ENCODE data around the gene HYAL3. TPM values are rescaled to one million over a fixed set of nuclear protein-coding genes. Genes with fewer than 3 reads are reported as not detected.
"Not testable (repeated sequence)": the region's sequence is repeated elsewhere in the genome, so short reads cannot be mapped to it uniquely, and the experiment has no call there.

Gene HYAL3
- total RNA-seq, 2 donors from 2014 or later, result 2.2 to 2.8 TPM

DNA sequence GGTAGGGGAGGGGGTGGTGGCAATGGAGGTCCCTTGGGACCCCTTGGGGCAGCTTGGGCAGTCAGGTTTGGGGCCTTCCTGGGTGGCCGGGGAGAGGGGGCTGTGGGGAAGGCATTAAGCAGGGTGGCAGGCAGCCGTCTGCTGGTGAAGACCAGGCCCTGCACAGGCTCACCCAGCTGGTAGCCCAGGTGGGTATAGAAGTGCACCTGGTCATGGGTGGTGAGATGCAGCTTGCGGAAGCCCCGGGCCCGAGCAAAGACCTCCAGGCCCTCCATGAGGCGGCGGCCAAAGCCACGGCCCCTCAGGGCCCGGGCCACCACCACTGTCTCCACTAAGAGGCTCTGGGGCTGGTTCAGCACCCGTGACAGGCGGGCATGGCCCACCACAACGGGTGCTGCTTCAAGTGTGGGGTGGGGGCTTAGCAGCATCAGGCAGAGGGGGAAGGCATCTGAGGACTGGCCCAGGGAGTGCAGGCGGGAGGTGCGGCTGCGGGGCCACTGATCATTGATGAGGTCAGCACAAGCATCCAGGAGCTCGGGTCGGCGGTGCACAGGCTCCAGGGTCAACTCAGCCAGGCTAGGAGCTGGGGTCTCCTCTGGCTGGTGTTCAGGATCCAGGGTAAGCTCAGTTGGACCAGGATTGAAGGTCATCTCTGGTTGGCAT, 2.4 kb downstream of the HYAL3 start:
- DNase-seq, result peak in 1 of 2 donors; percentile 22
- ATAC-seq, result no peak
- intact Hi-C loops (cut with DNase I, micrococcal nuclease), result no loop called here

- ATAC-seq, result no peak
- intact Hi-C loops (cut with DNase I, micrococcal nuclease), result no loop called here
- DNase-seq, result no peak
Measured at GRCh38 chr3:50295553-50296431, 3.4 kb downstream of the HYAL3 start.

DNA sequence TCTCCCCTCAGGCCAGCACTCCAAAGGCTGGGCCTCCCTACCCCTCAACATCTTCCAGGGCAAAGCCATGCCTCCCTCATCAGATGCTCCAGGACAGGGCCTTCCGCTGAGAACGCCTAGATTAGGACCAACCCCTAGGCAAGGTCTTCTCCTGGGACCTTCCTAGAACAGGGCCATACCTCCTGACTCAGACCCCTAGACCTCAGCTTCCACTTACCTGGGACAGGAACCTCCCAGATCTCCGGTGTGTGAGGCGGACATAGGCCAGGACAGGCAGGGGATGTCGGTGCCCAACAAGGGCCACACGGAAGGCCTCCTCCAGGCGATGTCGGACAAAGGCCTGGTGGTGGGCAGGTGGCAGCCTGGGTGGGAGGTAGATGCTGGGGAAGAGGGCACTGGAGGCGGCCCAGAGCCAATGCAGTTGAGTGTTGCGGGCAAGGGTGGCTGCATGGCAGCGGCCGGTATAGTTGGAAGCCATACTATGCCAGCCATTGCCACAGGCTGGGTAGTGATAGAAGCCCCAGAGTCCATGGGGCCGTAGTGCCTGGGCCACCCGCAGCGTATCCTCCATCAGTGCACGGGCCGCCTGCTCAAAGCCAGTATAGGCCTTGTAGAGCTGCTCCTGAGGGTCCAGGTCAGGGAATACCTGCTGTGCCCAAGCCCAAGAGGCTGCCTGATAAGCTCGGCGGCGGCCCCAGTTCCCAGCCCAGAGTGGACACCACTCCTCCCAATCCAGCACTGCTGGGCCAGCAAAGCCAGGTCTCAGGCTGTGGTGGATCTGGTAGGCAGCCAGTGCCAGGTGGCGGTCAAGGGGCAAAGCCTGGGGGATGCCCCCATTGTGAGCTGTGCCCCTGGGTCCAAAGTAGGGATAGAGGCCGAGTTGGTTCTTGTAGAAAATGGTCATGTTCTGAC, 4.5 kb downstream of the HYAL3 start:
- no peak for DNase-seq
- no peak for ATAC-seq

DNA sequence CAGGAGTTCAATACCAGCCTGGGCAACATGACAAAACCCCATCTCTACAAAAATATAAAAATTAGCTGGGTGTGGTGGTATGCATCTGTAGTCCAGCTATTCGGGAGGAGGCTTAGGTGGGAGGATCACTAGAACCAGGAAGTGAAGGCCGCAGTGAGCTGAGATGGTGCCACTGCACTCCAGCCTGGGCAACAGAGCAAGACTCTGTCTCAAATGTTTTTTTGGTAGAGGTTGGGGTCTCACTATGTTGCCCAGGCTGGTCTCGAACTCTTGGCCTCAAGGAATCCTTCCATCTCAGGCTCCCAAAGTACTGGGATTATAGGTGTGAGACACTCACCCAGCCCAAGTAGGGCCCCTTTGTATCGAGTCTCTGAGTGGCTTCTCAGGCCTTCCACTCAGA, 5.1 kb downstream of the HYAL3 start:
- ATAC-seq (no peak), DNase-seq (no peak)
- intact Hi-C loops (cut with DNase I, micrococcal nuclease), result no loop called here

More for the DNA sequence above, 4.5 kb downstream of the HYAL3 start:
- intact Hi-C loops (cut with DNase I, micrococcal nuclease), result no loop called here

DNA sequence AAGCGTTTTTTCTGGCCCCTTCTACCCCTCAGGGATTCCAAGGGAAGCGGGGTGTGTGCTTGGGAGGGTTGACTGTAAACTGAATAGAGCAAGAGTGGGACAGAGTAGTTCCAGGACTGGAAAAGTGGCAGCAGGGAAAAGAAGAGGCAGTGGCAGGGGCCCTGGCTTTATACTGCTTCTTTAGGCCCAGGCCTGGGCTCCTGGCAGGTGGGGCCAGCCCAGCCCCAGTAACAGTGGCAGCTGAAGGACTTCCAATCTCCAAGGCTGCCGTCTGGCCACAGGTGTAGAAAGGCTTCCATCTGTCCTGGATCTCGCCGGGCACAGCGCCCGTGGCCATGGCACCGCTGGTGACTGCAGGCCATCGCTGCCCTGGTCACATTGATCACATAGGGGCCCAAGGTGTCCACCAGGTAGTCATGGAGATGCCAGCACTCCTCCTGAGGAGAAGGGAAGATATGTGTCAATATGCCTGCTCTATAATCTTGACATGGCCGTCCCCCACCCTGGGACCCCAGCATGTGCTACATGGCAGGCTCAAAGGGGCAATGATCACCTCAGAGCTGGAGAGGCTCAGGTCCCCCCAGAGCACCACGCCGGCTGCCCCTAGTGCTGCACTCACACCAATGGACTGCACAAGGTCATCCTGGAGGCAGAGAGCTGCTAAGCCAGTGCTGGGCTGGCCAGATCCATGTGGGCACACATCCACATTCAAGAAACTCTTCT, 6.0 kb downstream of the HYAL3 start:
- DNase-seq, result no peak
- ATAC-seq, result no peak

DNA sequence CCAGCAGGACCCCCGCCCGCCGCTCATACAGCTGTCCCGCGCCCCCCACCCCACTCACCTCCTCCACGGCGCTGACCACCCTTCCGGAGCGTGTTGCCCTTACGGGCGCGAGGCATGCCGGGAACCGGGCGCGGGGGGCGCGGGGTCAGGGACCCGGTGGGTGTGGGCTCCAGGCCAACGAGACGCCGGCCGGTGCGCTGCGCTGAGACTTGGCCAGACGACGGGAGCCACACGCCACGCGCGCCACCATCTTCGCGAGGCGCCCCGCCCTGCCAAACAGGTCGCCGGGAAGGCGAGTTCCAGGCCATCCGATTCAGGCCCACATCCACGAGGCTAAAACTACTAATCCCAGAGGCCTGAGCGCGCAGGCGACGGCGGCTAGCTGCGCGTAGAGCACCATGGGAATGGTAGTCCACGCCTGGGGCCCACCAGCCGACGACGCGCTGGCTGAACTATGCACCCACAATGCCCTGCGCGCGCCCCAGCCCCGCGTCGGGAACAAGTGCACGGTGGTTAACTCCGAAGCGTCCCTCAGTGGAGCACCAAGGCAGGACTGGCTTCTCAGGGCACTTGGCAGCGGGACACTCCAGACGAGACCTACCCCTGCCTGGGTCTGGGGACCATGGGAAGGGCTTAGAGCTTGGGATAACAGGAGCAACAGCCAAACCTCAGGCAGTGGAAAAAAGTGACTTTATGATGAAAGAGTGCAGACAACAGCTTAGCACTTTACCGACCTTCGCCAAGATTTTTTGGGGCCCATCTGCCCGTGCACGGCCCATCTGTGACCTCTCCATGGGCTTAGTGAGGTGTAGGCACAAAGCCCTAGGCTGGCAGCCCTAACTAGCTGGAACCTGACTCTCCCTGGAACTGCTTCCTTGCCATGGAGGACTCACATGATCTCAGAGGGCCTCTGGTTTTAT, 6.8 kb downstream of the HYAL3 start, which contains the start of gene IFRD2:
Gene IFRD2 (minus strand): TSS at position 271 of the 920 bp plus-strand sequence. CDS start 155 bp downstream, at position 116.
- peak; percentile 88 for ATAC-seq
- intact Hi-C loops (cut with DNase I, micrococcal nuclease), result no loop called here
- DNase-seq, result peak; percentile 97 to 98

More for the DNA sequence above, 6.0 kb downstream of the HYAL3 start:
- intact Hi-C loops (cut with DNase I, micrococcal nuclease), result no loop called here

GRCh38 chr3:50290161-50290641, 9.0 kb downstream of the HYAL3 start:
- ATAC-seq, result no peak
- intact Hi-C loops (cut with DNase I, micrococcal nuclease), result no loop called here
- peak in 1 of 2 donors; percentile 43 for DNase-seq

GRCh38 chr3:50289130-50289529, 10.1 kb downstream of the HYAL3 start:
- DNase-seq, result no peak
- no peak for ATAC-seq
- intact Hi-C loops (cut with DNase I, micrococcal nuclease), result no loop called here

DNA sequence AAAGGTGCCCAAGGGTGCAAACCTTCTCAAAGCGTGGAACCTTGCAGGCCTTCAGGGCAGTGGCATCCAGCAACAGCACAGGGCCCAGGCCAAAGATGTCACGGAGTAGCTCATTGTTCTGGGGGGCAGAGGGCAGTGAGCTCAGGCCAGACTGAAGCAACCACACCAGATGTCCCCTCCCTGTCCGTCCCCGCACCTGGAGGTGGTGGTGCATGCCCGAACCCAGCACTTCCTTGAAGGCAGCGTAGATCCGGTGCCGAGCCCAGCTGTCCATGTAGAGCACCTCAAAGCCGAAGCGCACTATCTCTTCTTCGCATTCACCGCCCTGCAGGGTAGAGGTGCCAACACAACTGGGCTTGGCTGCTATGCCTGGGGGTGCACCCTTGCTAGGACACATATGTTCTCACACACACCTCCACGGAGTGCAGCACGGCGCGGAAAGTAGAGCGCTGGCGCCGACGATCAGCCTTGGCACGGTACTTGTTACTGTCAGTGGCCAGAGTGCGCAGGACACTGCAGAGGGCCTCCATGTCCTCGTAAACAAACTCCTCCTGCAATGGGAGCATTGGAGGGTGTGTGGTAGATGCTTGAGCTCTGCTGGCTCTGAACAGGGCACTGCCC, 10.7 kb downstream of the HYAL3 start:
- DNase-seq, result no peak
- no peak for ATAC-seq
- intact Hi-C loops (cut with DNase I, micrococcal nuclease), result no loop called here

GRCh38 chr3:50287262-50287661, 11.9 kb downstream of the HYAL3 start:
- intact Hi-C loops (cut with DNase I, micrococcal nuclease), result no loop called here
- DNase-seq (no peak), ATAC-seq (no peak)

GRCh38 chr3:50286322-50287227, 12.6 kb downstream of the HYAL3 start:
- intact Hi-C loops (cut with DNase I, micrococcal nuclease), result no loop called here
- no peak for ATAC-seq
- DNase-seq, result no peak

DNA sequence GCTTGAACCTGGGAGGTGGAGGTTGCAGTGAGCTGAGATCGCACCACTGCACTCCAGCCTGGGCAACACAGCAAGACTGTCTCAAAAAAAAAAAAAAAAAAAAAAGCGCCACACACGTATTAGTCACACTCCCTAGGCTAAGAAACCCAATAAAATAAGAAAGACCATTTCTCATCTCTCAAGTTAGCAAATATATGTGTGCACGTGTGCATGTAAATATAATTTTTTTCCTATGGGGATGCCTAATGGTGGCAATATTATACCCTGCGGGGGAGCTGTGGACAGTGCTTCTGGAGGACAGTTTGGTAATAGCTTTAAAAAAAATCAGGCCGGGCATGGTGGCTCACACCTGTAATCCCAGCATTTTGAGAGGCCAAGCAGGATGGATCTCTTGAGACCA, 15.1 kb downstream of the HYAL3 start:
- ATAC-seq; DNase-seq; intact Hi-C loops (cut with DNase I, micrococcal nuclease): not testable (repeated sequence)

DNA sequence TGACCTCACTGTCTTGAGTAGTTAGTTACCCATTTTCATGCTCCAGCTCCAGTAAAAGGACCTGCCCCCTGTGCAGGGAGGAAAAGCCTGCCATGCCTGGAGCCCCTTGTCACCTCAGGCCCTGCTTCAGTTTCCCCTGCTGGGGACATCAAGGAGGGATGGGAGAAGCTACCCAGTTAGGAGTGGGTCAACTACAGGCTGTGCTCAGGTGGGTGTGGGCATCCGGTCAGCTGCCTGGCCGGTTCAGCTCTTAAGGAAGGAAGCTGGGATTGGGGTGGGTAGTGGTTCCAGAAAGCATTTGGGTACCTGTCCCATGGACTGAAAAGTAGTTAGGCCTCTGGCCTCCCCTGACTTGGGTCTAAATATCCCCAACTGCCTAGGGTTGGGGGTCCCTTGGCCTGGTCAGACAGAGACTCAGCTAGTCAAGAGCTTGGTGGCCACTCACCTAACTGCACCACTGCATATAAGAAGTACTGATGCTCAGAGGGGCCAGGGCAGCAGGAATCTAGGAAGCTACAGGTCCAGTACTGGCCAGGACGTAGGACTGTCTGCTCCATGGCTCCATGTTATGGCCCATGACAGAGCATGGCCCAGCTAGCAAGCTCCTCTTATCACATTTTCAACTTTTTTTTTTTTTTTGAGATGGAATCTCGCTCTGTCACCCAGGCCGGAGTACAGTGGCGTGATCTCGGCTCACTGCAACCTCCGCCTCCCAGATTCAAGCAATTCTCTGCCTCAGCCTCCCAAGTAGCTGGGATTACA, 19.8 kb downstream of the HYAL3 start:
- ATAC-seq, result peak; percentile 5
- no peak for DNase-seq
- intact Hi-C loops (cut with DNase I, micrococcal nuclease), result loop anchor here in 1 of 2 donors (10.0 kb wide), 1 partner anchor 85 kb away; the partner anchor contains the start of gene GNAT1

GRCh38 chr3:50278880-50279224, 20.4 kb downstream of the HYAL3 start, which contains the start of gene LSMEM2:
LSMEM2 (plus strand) TSS chr3:50279087; CDS start chr3:50279114, 27 bp downstream.
- intact Hi-C loops (cut with DNase I, micrococcal nuclease), result loop anchor here in 1 of 2 donors (10.0 kb wide), 1 partner anchor 84 kb away; the partner anchor contains the start of gene GNAT1
- ATAC-seq, result peak; percentile 5
- no peak for DNase-seq

Data from left colon (tissue), 2 donors.